SIG-M5 (cell line): ENCODE measurements around the gene ZNF765.
"Not testable (repeated sequence)": the region's sequence is repeated elsewhere in the genome, so short reads cannot be mapped to it uniquely, and the experiment has no call there.

Experiments used
- DNase-seq: peaks from one replicate; lab custom pipeline; 2025; lab: John Stamatoyannopoulos, UW

The ZNF765 gene

DNA sequence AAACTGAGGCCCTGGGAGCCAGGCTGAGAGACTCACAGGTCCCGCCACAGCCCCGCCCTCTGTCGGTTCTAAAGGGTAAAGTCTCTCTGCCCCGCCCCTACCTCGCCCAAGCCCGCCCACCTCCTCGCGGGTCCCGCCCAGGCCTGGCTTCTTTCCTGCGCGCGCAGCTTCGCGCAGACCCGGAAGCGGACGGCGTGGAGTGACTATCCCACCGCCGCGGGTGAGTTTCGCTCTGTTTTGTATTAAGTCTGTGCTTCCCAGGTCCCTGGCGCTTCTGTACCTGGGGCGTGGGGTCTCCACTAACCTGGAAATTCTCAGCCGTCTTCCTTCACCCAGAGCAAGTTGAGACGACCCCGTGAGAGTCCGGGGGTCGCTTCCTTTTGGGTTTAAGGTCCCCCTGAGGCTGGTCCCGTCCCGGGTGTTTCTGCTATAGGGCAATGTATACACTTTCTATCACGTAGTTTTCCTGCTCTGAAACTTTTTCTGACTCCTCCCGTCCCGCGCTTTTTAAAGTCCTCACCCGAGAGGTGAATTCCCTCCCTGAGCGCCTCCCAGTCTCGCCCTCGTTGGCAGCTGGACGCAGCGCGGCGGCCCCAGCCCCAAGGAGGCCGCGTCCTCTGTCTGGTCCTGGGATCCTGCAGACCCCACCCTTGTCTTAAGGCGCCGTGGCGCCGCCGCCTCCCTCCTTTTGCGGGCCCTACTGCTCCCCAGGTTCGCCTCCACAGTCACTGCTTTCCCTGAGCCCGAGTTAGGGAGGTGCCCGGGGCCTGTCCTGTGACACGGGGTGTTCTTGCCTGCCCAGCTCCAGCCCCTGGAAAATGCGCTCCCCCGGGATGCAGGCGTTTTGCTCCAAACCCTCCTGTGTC lies at the start of gene ZNF765:
Gene ZNF765, plus strand, starts transcription at position 176 of the 866 bp plus-strand sequence. CDS start 2,867 bp downstream, outside the sequence.
- no peak for DNase-seq

DNA sequence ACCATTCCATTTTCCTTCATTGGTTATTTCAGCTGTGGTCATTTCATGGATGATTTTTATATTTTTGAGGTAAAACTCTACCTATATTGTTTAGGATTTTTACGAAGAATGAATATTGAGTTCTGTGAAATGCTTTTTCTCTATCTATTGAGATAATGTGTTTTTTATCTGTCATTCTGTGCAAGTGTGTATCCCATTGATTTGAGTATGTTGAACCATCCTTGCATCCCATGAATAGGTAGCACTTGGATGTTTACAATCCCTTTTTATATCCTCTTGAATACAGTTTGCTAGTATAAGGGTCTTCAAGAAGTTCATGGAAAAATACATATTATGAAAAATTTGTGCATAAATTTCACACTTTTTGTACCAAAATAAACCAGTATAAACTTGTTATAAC lies 39.2 kb upstream of the ZNF765 start:
- no peak for DNase-seq

DNA sequence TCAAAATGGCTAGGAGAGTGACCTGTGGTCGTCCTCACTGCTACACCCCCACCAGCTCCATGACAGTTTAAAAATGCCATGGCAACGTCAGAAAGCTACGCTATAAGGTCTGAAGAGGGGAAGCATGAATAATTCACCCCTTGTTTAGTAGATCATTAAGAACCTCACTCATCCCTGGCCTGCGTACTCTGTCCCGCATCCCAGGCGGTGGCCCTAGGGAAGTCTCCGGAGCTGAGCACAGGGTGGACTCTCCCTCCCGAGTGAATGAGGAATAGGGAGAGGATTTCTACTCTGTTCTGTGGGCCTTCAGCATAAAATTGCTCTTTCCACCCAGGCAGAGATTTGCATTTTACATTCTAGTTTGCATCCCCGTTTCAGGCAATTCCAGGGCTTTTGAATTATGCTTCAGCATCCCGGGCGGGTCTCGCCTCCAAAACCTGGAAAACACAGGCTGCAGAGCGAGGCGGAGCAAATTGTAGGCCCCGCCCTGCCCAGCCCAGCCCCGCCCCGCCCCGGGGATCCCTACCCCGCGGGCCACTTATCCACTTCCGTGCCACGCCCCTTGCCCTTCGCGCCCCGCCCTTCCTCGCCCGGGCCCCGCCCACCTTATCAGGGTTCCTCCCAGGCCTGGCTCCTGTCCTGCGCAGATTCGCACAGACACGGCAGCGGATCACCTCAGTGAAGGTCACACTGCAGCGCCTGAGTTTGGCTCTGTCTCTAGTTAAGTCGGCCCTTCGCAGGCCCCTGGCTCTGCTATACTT lies 36.9 kb upstream of the ZNF765 start:
- no peak for DNase-seq

DNA sequence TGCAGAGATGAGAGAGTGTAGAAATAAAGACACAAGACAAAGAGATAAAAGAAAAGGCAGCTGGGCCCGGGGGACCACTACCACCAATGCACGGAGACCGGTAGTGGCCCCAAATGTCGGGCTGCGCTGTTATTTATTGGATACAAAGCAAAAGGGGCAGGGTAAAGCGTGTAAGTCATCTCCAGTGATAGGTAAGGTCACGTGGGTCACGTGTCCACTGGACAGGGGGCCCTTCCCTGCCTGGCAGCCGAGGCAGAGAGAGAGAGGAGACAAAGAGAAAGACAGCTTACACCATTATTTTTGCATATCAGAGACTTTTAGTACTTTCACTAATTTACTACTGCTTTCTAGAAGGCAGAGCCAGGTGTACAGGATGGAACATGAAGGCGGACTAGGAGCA lies 34.9 kb upstream of the ZNF765 start:
- DNase-seq, result not testable (repeated sequence)

DNA sequence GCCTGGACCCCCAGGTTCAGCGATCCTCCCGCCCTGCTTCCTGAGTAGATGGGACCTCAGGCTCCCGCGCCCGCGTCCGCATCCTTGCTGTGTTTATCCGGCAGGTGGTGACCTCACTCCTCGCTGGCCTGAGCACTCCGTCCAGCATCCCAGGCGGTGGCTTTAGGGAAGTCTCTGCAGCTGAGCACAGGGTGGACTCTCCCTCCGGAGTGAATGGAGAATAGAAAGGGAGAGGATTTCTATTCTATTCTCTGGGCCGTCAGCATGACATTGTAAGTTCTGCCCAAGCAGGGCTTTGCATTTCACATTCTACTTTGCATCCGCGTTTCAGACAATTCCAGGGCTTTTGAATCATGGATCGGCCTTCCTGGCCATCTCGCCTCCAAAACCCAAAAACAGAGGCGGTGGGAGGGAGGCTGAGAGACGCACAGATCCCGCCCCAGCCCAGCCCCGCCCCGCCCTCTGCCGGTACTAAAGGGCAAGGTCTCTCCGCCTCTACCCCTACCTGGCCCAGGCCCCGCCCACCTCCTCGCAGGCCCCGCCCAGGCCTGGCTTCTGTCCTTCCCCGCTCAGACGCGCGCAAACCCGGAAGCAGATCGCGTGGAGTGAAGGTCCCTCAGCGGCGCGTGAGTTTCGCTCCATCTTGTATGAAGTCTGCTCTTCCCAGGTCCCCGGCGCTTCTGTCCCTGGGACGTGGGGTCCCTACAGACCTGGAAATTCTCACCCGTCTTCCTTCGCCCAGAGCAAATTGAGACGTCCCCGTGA lies 29.6 kb upstream of the ZNF765 start, which contains the start of gene ZNF525:
Gene ZNF525, plus strand, starts transcription at position 572 of the 765 bp plus-strand sequence. CDS start 6,577 bp downstream, outside the sequence.
- no peak for DNase-seq

DNA sequence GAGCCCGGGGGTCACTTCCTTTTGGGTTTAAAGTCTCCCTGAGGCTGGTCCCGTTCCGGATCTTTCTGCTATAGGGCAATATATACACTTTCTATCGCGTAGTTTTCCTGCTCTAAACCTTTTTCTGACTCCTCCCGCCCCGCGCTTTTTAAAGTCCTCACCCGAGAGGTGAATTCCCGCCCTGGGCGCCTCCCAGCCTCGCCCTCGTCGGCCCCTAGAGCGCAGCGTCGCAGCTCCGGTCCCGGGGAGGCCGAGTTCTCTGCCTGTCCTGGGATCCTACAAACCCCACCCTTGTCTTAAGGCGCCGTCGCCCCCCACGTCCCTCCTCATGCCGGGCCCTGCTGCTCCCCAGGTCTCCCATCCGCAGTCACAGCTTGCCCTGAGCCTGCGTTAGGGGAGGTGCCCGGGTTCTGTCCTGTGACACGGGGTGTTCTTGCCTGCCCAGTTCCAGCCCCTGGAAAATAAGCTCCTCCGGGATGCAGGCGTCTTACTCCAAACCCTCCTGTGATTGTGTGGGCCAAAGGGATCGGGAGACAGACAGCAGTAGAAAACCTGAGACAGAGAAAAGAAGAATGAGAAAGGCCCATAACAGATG lies 29.0 kb upstream of the ZNF765 start:
- no peak for DNase-seq

DNA sequence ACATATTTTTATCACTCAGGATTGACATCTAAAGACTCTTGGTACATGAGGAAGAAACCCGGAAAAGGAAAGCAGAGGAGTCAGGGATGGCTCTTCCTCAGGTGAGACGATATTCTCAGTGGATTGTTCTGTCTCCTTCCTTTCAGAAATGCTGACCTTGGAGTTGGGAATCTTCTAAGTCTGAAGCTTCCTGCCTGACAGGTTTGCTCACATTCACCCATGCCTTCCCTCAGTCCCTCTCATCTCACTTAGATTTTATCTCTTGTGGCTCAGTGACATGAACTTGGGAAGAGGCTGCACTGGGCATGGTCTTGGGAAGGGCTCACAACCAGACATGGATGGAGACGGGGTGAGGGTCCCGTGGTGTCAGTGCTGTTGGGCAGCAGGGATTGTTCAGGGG lies 22.8 kb upstream of the ZNF765 start:
- no peak for DNase-seq

DNA sequence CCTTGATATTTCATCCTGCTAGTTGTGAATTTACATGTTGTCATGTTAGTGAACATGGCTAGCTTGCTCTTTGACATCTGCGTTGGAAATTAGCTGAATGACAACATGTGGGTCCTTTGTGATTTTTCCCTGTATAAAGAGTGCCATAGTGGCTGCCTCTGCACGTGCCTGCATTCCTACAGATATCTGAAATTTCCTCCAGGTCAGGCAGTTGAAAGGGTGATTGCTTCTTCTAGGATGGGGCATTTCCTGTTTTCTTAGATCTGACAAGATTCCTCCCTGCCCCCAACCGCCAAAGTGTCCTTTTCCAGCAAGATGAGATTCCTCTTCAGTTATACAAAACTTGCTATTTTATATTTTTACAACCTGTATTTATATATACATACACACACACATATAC lies 20.7 kb upstream of the ZNF765 start:
- DNase-seq, result no peak

DNA sequence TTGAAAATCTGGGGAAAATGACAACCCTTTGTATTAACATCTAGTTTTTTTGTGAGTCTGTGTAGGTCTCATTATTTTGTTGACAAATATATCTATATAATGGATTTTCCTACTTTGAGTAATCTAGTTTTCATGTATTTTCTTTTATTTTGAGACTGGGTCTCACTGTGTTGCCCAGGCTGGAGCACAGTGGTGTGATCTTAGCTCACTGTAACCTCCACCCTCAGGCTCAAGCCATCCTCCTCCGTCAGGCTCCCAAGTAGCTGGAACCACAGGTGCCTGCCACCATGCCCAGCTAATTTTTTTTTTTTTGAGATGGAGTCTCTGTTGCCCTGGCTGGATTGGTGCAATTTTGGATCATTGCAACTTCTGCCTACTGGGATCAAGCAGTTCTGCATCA lies 20.2 kb upstream of the ZNF765 start:
- DNase-seq, result no peak

DNA sequence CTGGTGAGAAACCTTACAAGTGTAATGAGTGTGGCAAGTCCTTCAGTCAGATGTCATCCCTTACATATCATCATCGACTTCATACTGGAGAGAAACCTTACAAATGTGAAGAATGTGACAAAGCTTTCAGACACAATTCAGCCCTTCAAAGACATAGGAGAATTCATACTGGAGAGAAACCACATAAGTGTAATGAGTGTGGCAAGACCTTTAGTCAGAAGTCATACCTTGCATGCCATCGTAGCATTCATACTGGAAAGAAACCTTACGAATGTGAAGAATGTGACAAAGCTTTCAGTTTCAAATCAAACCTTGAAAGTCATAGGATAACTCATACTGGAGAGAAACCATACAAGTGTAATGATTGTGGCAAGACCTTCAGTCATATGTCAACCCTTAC lies 13.6 kb upstream of the ZNF765 start:
- no peak for DNase-seq

DNA sequence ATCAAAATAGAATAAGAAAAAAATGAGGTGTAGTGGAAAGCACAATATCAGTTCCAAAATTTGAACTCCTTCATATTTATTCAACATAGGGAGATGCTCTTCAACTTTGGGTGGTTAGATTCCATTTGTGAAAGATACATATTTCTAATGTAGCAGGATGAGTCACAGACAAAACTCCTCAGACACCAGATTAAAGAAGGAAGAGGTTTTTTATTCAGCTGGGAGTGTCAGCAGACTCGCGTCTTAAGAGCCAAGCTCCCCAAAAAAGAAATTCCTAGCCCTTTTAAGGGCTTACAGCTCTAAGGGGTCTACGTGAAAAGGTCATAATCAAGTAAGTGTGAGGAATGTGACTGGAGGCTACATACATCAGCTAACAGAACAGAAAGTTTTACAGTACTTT lies 6.8 kb upstream of the ZNF765 start:
- DNase-seq, result no peak

DNA sequence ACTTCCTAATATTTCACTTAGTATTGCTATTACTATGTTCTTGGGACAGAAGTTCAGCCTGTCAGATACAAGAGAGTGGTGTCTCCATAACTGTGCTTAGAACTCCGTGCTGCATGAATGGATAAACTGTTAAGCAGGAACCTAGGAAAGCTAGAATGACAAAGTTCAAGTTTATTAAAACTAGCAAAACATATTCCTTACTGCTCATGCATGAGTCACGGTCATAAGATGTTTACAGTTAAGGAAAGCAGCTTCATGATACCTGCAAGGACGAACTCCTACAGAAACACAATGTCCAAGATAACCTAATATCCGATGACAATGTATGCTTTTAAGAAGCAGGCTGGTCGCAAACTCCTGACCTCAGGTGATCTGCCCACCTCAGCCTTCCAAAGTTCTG lies 6.0 kb upstream of the ZNF765 start:
- DNase-seq, result no peak

DNA sequence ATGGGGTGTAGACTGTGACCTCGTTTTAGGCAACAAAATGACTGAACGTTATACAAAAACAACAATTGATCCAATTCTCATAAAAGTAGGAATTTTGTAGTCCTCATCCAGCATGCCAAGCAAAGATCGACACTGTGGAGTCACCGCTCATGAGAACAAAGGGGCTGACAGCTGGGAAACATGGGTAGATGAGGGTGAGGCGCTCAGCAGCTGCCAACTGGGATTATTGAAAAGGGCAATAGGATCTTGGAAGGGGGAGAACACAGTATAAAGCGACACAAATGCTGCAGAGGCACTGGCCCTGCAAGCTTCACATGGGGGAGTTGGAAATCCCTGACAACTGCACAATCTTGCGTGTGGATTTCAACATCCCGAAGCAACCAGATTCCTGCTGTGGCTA lies 5.4 kb upstream of the ZNF765 start:
- DNase-seq, result no peak

DNA sequence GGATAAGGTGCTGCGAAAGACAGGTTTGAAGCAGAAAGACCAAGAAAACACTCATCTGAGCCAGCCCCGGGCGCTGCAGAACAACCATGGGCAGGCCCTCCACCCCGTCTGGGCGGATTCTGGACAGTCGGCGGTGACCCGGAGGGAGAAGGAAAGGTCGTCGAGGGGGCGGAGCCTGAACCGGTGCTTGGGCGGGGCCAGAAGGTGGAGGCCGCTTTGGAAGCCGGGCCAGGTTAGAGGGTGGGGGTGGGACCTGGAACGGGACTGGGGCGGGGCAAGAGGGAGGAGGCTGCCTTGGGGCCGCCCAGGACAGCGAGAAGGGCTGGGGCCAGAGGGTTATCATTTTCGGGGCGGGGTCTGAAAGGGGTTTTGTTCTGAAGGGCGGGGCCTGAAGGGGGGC lies 5.0 kb upstream of the ZNF765 start:
- DNase-seq, result no peak

DNA sequence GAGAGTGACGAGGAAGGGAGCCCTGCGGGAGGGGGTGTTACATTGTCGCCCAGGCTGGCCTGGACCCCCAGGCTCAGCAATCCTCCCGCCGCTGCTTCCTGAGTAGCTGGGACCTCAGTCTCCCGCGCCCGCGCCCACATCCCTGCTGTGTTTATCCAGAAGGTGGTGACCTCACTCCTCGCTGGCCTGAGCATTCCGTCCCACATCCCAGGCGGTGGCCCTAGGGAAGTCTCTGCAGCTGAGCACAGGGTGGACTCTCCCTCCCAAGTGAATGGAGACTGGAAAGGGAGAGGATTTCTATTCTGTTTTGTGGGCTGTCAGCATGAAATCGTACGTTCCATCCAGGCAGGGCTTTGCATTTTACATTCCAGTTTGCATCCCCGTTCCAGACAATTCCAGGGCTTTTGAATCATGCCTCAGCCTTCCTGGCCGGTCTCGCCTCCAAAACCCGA lies 401 bp upstream of the ZNF765 start:
- DNase-seq, result no peak

DNA sequence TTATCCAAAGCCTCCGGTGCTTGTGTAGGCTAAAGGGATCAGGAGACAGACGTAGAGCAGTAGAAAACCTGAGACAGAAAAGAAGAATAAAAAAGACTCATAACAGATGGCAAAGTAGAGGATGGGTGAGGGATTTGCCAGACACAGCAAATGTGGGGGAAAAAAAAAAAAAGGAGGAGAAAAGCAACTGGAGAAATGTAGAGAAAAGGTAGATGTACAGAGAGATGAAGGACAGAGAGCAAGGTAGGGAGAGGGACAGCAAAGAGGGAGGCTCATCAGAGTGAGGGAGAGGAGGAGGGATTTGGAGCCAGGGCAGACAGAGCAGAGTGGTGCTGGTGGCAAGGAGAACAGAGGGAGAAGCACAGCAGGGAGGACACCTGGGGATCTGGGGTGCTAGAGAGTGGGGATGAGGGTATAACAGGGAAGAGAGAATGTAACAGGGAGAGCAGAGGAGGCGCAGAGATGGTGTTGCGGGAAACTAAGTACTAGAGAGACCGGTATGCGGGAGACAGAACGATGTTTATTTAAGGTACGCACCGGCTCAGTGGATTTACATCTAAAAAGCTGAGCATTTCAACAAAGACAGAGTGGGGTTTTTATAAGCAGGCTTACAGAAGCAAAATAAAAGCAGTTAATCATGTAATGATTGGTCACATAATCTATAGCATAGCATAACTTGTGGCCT lies 1.0 kb downstream of the ZNF765 start:
- not testable (repeated sequence) for DNase-seq

DNA sequence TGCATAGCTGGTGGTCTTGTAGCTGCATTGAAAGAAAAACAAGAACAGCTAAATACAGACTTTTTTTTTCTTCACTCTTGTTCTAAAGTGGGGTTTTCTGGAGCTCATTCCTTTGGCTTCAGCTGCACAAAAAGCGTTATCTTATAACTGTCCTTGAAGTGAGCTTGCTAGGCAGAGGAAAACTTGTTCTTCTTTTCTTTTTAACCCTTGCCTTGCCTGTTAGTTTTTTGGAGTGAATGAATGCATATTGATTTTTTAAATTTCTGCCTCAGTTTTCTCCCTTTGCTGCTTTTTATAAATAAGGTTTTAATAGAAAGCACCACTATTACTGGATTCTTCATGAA lies 1.5 kb downstream of the ZNF765 start:
- no peak for DNase-seq

DNA sequence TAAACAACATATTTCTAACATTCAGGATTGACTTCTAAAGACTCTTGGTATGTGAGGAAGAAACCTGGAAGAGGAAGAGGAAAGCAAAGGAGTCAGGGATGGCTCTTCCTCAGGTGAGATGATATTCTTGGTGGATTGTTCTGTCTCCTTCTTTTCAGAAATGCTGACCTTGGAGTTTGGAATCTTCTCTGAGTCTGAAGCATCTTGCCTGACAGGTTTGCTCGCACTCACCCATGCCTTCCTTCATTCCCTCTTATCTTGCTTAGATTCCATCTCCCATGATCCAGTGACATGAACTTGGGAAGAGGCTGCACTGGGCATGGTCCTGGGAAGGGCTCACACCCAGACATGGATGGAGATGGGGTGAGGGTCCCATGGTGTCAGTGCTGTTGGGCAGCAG lies 3.0 kb downstream of the ZNF765 start:
- not testable (repeated sequence) for DNase-seq

DNA sequence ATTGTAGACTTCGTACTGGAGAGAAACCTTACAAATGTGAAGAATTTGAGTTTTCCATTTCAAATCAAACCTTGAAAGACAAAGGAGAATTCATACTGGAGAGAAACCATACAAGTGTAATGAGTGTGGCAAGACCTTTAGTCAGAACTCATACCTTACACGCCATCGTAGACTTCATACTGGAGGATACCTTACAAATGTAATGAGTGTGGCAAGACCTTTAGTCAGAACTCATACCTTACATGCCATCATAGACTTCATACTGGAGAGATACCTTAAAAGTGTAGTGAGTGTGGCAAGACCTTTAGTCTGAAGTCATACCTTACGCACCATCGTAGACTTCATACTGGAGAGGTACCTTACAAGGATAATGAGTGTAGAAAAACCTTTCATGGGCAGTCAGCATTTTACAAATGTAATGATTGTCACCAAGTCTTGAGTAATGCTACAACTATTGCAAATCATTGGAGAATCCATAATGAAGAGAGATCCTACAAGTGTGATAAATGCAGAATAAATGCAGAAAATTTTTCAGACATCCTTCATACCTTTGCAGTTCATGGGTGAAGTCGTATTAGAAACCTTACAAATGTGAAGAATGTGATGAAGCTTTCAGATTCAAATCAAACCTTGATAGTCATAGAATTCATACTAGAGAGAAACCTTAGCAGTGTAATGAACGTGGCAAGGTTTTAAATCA lies 14.7 kb downstream of the ZNF765 start:
- no peak for DNase-seq

DNA sequence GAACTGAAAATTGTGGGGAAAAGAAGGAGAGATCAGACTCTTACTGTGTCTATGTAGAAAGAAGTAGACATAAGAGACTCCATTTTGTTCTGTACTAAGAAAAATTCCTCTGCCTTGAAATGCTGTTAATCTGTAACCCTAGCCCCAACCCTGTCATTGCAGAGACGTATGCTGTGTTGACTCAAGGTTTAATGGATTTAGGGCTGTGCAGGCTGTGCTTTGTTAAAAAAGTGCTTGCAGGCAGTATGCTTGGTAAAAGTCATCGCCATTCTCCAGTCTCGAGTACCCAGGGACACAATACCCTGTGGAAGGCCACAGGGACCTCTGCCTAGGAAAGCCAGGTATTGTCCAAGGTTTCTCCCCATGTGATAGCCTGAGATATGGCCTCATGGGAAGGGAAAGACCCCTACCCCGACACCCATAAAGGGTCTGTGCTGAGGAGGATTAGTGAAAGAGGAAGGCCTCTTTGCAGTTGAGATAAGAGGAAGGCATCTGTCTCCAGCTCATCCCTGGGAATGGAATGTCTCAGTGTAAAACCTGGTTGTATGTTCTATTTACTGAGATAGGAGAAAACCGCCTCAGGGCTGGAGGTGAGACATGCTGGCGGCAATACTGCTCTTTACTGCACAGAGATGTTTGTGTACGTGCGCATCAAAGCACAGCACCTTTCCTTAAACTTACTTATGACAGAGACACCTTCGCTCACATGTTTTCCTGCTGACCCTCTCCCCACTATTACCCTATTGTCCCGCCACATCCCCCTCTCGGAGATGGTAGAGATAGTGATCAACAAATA lies 25.8 kb downstream of the ZNF765 start:
- not testable (repeated sequence) for DNase-seq
